GM23248 (cell line): ENCODE results near the gene WAS. TPM values are rescaled to one million over a fixed set of nuclear protein-coding genes. Genes with fewer than 3 reads are reported as not detected.

Source experiments
- DNase-seq: peaks from one replicate; pipeline ENCODE4 v3.0.0-alpha.2; 2015
- H2AFZ ChIP-seq: fragments of 200-600 bp; sonication (generic); 2 replicates; pipeline ENCODE4 v1.6.1; 2016; ENCODE audit warnings: antibody characterized with exemption
- H3F3A ChIP-seq: fragments of 200-600 bp; sonication (generic); 2 replicates; pipeline ENCODE4 v1.6.1; 2016; ENCODE audit warnings: mild to moderate bottlenecking, antibody characterized with exemption, mixed run types; ENCODE audit not compliant: insufficient read depth
- H3K27ac ChIP-seq: fragments of 200-600 bp; sonication (generic); 2 replicates; pipeline ENCODE4 v1.5.1; 2016; ENCODE audit warnings: mild to moderate bottlenecking
- H3K27me3 ChIP-seq: fragments of 200-600 bp; sonication (generic); replicated peaks from 2 replicates; pipeline ENCODE4 v1.6.1; 2016; ENCODE audit warnings: mild to moderate bottlenecking; ENCODE audit not compliant: insufficient read depth
- H3K36me3 ChIP-seq: fragments of 200-600 bp; sonication (generic); 2 replicates; pipeline ENCODE4 v1.6.1; 2016; ENCODE audit warnings: low read depth, mild to moderate bottlenecking
- H3K4me1 ChIP-seq: fragments of 200-600 bp; sonication (generic); 2 replicates; pipeline ENCODE4 v1.6.1; 2016; ENCODE audit warnings: mild to moderate bottlenecking; ENCODE audit not compliant: insufficient read depth
- H3K4me2 ChIP-seq: fragments of 200-600 bp; sonication (generic); one replicate; pipeline ENCODE4 v1.6.1; 2016; ENCODE audit warnings: mild to moderate bottlenecking; ENCODE audit not compliant: unreplicated experiment
- H3K4me3 ChIP-seq: fragments of 200-600 bp; sonication (generic); 2 replicates; pipeline ENCODE4 v1.5.1; 2016; ENCODE audit warnings: mild to moderate bottlenecking
- H3K79me2 ChIP-seq: fragments of 200-600 bp; sonication (generic); 2 replicates; pipeline ENCODE4 v1.6.1; 2016; ENCODE audit warnings: mild to moderate bottlenecking; ENCODE audit not compliant: insufficient read depth
- H3K9ac ChIP-seq: fragments of 200-600 bp; sonication (generic); 2 replicates; pipeline ENCODE4 v1.6.1; 2016; ENCODE audit warnings: mild to moderate bottlenecking
- H3K9me2 ChIP-seq: fragments of 200-600 bp; sonication (generic); 2 replicates; pipeline ENCODE4 v1.6.1; 2016; ENCODE audit warnings: mixed run types, mild to moderate bottlenecking, moderate library complexity; ENCODE audit not compliant: insufficient read depth
- H3K9me3 ChIP-seq: fragments of 200-600 bp; sonication (generic); one replicate; pipeline ENCODE4 v1.6.1; 2017; ENCODE audit warnings: low read depth
- H4K20me1 ChIP-seq: fragments of 200-600 bp; sonication (generic); 2 replicates; pipeline ENCODE4 v1.6.0; 2016; ENCODE audit not compliant: insufficient read depth
- EZH2 ChIP-seq: fragments of 200-600 bp; sonication (generic); IDR thresholded peaks from 2 replicates; pipeline ENCODE4 v1.6.1; 2018; ENCODE audit warnings: antibody characterized with exemption, mild to moderate bottlenecking; ENCODE audit not compliant: insufficient read depth, poor library complexity, severe bottlenecking
- EZH2phosphoT487 ChIP-seq: fragments of 200-600 bp; sonication (generic); IDR thresholded peaks from 2 replicates; pipeline ENCODE4 v1.6.1; 2018; ENCODE audit warnings: antibody characterized with exemption, moderate library complexity, mild to moderate bottlenecking, low read depth; ENCODE audit not compliant: insufficient read depth
- WGBS, 2 experiments: methylation state at CpG; one replicate each; pipeline ENCODE4 v1.1.6; 2015 to 2017; ENCODE audit warnings: low lambda C conversion rate in 2 of 2, low coverage in 1 of 2; ENCODE audit errors: missing lambda C conversion rate in 2 of 2; 5-methylcytosine and 5-hydroxymethylcytosine counted together
- in situ Hi-C: fragments of 300-500 bp; cut with MboI; formaldehyde crosslinking; loops from 2 replicates; pipeline ENCODE4 v1.15.0; 2020
- polyA plus RNA-seq: library from polyadenylated mRNA; unstranded; fragments of >200 nt; fragmentation: Nextera tagmentation; extraction: Ambion mirVana; gene quantifications from 2 replicates; pipeline ENCODE4 v1.2.1, GENCODE V29; 2016
- total RNA-seq: library from RNA; depleted of rRNA; stranded (reverse); fragments of >200 nt; shearing (Covaris generic); gene quantifications from 2 replicates; pipeline ENCODE4 v1.2.3, GENCODE V29; 2014; rRNA removed

WAS gene
- total RNA-seq = not detected in 2 replicates
- polyA plus RNA-seq = not detected in 2 replicates

DNA sequence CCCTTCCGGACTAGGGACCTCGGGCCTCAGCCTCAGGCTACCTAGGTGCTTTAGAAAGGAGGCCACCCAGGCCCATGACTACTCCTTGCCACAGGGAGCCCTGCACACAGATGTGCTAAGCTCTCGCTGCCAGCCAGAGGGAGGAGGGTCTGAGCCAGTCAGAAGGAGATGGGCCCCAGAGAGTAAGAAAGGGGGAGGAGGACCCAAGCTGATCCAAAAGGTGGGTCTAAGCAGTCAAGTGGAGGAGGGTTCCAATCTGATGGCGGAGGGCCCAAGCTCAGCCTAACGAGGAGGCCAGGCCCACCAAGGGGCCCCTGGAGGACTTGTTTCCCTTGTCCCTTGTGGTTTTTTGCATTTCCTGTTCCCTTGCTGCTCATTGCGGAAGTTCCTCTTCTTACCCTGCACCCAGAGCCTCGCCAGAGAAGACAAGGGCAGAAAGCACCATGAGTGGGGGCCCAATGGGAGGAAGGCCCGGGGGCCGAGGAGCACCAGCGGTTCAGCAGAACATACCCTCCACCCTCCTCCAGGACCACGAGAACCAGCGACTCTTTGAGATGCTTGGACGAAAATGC lies at the start of gene WAS:
Gene WAS, plus strand, starts transcription at position 389 of the 572 bp plus-strand sequence. Its CDS starts 55 bp downstream, at position 444.
- no peaks in the 10 kb centered on the region for H3F3A ChIP-seq
- H3K9me3 ChIP-seq = no peaks in the 10 kb centered on the region
- H3K27me3 ChIP-seq = no peaks in the 10 kb centered on the region
- no peaks in the 10 kb centered on the region for H4K20me1 ChIP-seq
- H3K4me2 ChIP-seq = no peak within 1 kb of the TSS
- H3K27ac ChIP-seq = no peak within 1 kb of the TSS
- H2AFZ ChIP-seq = no peak within 1 kb of the TSS
- H3K79me2 ChIP-seq = no peaks in the 10 kb centered on the region
- H3K9me2 ChIP-seq = no peaks in the 10 kb centered on the region
- in situ Hi-C loops = no loop called here
- no peak for TF ChIP-seq EZH2
- no peak for TF ChIP-seq EZH2phosphoT487
- WGBS, 2 experiments = 63 to 70% methylated on average over 12 to 13 of the region's 13 CpGs
- H3K36me3 ChIP-seq = no peaks in the 10 kb centered on the region
- H3K4me3 ChIP-seq = no peak within 1 kb of the TSS
- DNase-seq = no peak
- no peak within 1 kb of the TSS for H3K9ac ChIP-seq
- H3K4me1 ChIP-seq = no peaks in the 10 kb centered on the region

DNA sequence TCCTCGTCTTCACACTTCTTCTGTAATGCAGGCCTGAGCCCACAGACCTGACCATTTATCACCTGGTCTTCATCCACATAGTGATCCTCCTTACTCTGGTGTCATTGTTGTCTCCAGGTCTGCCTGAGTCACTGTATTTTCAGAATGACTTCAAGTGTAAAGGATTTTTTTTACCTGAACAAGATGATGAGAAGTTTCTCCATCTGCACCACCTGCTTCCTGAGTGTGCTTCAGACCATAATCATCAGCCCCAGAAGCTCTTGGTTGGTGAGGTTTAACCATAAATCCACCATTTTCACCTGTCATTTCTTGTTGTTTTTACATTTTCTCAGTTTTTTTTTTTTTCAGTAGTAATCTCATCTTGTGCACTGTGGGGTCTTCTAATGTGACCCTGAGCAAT lies 47.3 kb upstream of the WAS start:
- H3K36me3 ChIP-seq = no peaks in the 10 kb centered on the region
- H3K4me3 ChIP-seq = no peak overlapping the region
- no peak for DNase-seq
- H3F3A ChIP-seq = no peaks in the 10 kb centered on the region
- no peaks in the 10 kb centered on the region for H4K20me1 ChIP-seq
- no peak overlapping the region for H2AFZ ChIP-seq
- no peaks in the 10 kb centered on the region for H3K9me3 ChIP-seq
- no peak overlapping the region for H3K27ac ChIP-seq
- H3K9ac ChIP-seq = no peak overlapping the region
- H3K27me3 ChIP-seq = no peaks in the 10 kb centered on the region
- H3K4me2 ChIP-seq = no peak overlapping the region
- H3K79me2 ChIP-seq = no peaks in the 10 kb centered on the region
- no peaks in the 10 kb centered on the region for H3K4me1 ChIP-seq
- 73 to 90% methylated on average over 1 of the region's 1 CpG for WGBS, 2 experiments
- no peaks in the 10 kb centered on the region for H3K9me2 ChIP-seq
- TF ChIP-seq EZH2phosphoT487 = no peak
- no peak for TF ChIP-seq EZH2
- in situ Hi-C loops = no loop called here

DNA sequence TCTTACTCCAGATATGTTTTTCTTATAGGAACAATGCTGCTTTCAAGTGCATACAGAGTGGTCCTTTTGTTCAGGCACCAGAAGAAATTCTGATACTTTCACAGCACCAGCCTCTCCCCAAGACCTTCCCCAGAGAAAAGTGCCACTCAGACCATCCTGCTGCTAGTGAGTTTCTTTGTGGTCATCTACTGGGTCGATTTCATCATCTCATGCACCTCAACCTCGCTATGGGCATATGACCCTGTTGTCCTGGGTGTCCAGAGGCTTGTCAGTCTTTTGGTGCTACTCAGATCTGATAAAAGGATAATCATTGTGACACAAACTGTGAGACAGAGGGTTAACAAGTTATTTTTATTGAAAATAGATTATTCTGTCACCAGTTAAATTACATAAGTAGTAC lies 46.8 kb upstream of the WAS start:
- WGBS, 2 experiments = 42 to 43% methylated on average over 2 of the region's 2 CpGs
- no peaks in the 10 kb centered on the region for H3K4me1 ChIP-seq
- H3K27ac ChIP-seq = no peak overlapping the region

DNA sequence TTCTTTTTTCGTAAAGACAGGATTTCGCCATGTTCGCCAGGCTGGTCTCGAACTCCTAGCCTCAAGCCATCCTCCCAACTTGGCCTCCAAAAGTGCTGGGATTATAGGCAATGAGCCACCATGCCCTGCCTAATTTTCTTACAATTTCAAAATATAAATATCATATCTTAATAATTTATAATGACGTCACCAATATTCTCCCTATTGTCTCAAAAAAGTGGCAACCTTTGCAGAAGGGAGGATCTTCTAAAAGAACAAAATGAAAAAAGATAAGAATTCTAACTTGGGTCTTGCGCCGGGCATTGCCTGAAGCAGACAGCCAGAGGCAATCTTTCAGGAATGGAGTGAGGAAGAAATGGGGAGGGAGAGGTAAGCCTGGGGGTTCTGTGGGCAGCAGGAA lies 37.9 kb upstream of the WAS start:
- DNase-seq = no peak
- 72 to 78% methylated on average over 7 of the region's 7 CpGs for WGBS, 2 experiments
- no peak overlapping the region for H3K4me3 ChIP-seq

More for the DNA sequence above, 46.8 kb upstream of the WAS start:
- no peaks in the 10 kb centered on the region for H3K9me3 ChIP-seq
- H3K79me2 ChIP-seq = no peaks in the 10 kb centered on the region
- in situ Hi-C loops = no loop called here
- H3K9me2 ChIP-seq = no peaks in the 10 kb centered on the region
- no peaks in the 10 kb centered on the region for H3F3A ChIP-seq
- no peaks in the 10 kb centered on the region for H4K20me1 ChIP-seq
- H3K36me3 ChIP-seq = no peaks in the 10 kb centered on the region
- no peaks in the 10 kb centered on the region for H3K27me3 ChIP-seq
- no peak overlapping the region for H3K9ac ChIP-seq
- TF ChIP-seq EZH2 (no peak), EZH2phosphoT487 (no peak)
- no peak overlapping the region for H3K4me3 ChIP-seq
- H2AFZ ChIP-seq = no peak overlapping the region
- no peak for DNase-seq
- H3K4me2 ChIP-seq = no peak overlapping the region

More for the DNA sequence above, 37.9 kb upstream of the WAS start:
- Histone ChIP-seq H3K9me3 (no peaks in the 10 kb centered on the region), H3K27me3 (no peaks in the 10 kb centered on the region), H3K36me3 (no peaks in the 10 kb centered on the region), H4K20me1 (no peaks in the 10 kb centered on the region), H3K4me1 (no peaks in the 10 kb centered on the region), H3K27ac (no peak overlapping the region), H3K9ac (no peak overlapping the region), H3K9me2 (no peaks in the 10 kb centered on the region), H3K4me2 (no peak overlapping the region), H2AFZ (no peak overlapping the region), H3K79me2 (no peaks in the 10 kb centered on the region), H3F3A (no peaks in the 10 kb centered on the region)
- TF ChIP-seq EZH2phosphoT487 (no peak), EZH2 (no peak)
- in situ Hi-C loops = no loop called here
